Tibial artery (tissue), 4 donors: ENCODE results near the gene ELN.

Experiments used
- DNase-seq, 2 donors: peaks; one replicate each; pipeline ENCODE4 v3.0.0-alpha.2; 2019
- H3K27ac ChIP-seq, 2 donors: fragments of 200-600 bp; sonication (generic) in 1 of 2; 1 replicate in 1 of 2; 2 replicates in 1 of 2; pipeline ENCODE4 v1.5.1; 2018 to 2019; ENCODE audit warnings: mild to moderate bottlenecking in 1 of 2
- H3K27me3 ChIP-seq, 2 donors: fragments of 200-600 bp; sonication (generic) in 1 of 2; one replicate each; pipeline versions ENCODE4 v1.5.1 to v1.6.0; 2016 to 2019
- H3K36me3 ChIP-seq, 3 donors: fragments of 200-600 bp; sonication (generic) in 2 of 3; one replicate each; pipeline ENCODE4 v1.5.1; 2016 to 2019; ENCODE audit warnings: mild to moderate bottlenecking in 2 of 3
- H3K4me1 ChIP-seq, 4 donors: fragments of 200-600 bp; sonication (generic) in 2 of 4; 1 replicate in 3 of 4; 2 replicates in 1 of 4; pipeline ENCODE4 v1.5.1; 2016 to 2019
- H3K4me3 ChIP-seq, 2 donors: fragments of 200-600 bp; sonication (generic) in 1 of 2; 1 replicate in 1 of 2; 2 replicates in 1 of 2; pipeline ENCODE4 v1.5.1; 2018 to 2019; ENCODE audit warnings: mild to moderate bottlenecking in 2 of 2
- H3K9me3 ChIP-seq, 3 donors: fragments of 200-600 bp; sonication (generic) in 1 of 3; one replicate each; pipeline ENCODE4 v1.5.1; 2016 to 2019
- CTCF ChIP-seq, 2 experiments: fragments of 200-600 bp in 1 of 2; fragments of 450-650 bp in 1 of 2; IDR thresholded peaks; one replicate each; pipeline ENCODE4 v1.5.1; 2017 to 2019; ENCODE audit warnings: antibody characterized with exemption in 2 of 2, mild to moderate bottlenecking in 1 of 2, moderate library complexity in 1 of 2
- intact Hi-C: fragments of 100-400 bp; cut with DNase I; formaldehyde crosslinking; loops from one replicate; pipeline ENCODE4 v1.15.0; 2023; ENCODE audit warnings: low total_unique reads

ELN gene

GRCh38 chr7:74028321-74028838 is 407 bp downstream of the ELN start:
- intact Hi-C loops = loop anchor here (2.0 kb wide), 1 partner anchor 134 kb away; no protein-coding TSS in a partner anchor
- Histone ChIP-seq H3K4me1 (peaks cover 3 to 89% (median 69%) of the 10 kb centered on the region in 4 donors), H3K27ac (peak overlapping the region; percentile 98), H3K9me3 (no peaks in the 10 kb centered on the region), H3K27me3 (no peaks in the 10 kb centered on the region), H3K36me3 (peaks cover 0 to 8% (median 0%) of the 10 kb centered on the region in 3 donors), H3K4me3 (peak overlapping the region; percentile 80 to 93)
- no peak for TF ChIP-seq CTCF (IDR thresholded peaks at IDR 0.05)
- DNase-seq = no peak

GRCh38 chr7:74029089-74029785 is 1.3 kb downstream of the ELN start:
- H3K27ac ChIP-seq = peak overlapping the region; percentile 98
- H3K4me3 ChIP-seq = peak overlapping the region; percentile 80 to 93
- peaks cover 3 to 87% (median 69%) of the 10 kb centered on the region in 4 donors for H3K4me1 ChIP-seq
- intact Hi-C loops = loop anchor here (2.0 kb wide), 1 partner anchor 134 kb away; no protein-coding TSS in a partner anchor
- no peaks in the 10 kb centered on the region for H3K27me3 ChIP-seq
- peak in 1 of 2 donors; percentile 55 for DNase-seq
- H3K36me3 ChIP-seq = peaks cover 0 to 8% (median under 1%) of the 10 kb centered on the region in 3 donors
- H3K9me3 ChIP-seq = no peaks in the 10 kb centered on the region
- TF ChIP-seq CTCF (IDR thresholded peaks at IDR 0.05) = no peak

- Histone ChIP-seq H3K27me3 (no peaks in the 10 kb centered on the region), H3K9me3 (no peaks in the 10 kb centered on the region), H3K4me3 (peak overlapping the region; percentile 80 to 93), H3K4me1 (peaks cover 3 to 87% (median 69%) of the 10 kb centered on the region in 4 donors), H3K36me3 (peaks cover 5 to 11% (median 8%) of the 10 kb centered on the region in 3 donors), H3K27ac (peak overlapping the region; percentile 98)
- DNase-seq = no peak
- no peak for TF ChIP-seq CTCF (IDR thresholded peaks at IDR 0.05)
- intact Hi-C loops = loop anchor here (2.0 to 10.0 kb wide), 2 partner anchors 135 to 285 kb away; no protein-coding TSS in a partner anchor
Measured at GRCh38 chr7:74029991-74030415, 2.0 kb downstream of the ELN start.

GRCh38 chr7:74030861-74031260 is 2.9 kb downstream of the ELN start:
- H3K4me1 ChIP-seq = peaks cover 2 to 80% (median 69%) of the 10 kb centered on the region in 4 donors
- intact Hi-C loops = loop anchor here (10.0 kb wide), 1 partner anchor 286 kb away; no protein-coding TSS in a partner anchor
- peak overlapping the region; percentile 80 to 93 for H3K4me3 ChIP-seq
- DNase-seq = no peak
- H3K27ac ChIP-seq = peak overlapping the region; percentile 98
- peaks cover 14 to 20% (median 16%) of the 10 kb centered on the region in 3 donors for H3K36me3 ChIP-seq
- H3K27me3 ChIP-seq = no peaks in the 10 kb centered on the region
- H3K9me3 ChIP-seq = no peaks in the 10 kb centered on the region
- no peak for TF ChIP-seq CTCF (IDR thresholded peaks at IDR 0.05)

GRCh38 chr7:74031403-74032190 is 3.6 kb downstream of the ELN start:
- intact Hi-C loops = loop anchor here (10.0 kb wide), 1 partner anchor 287 kb away; no protein-coding TSS in a partner anchor

More at GRCh38 chr7:74031403-74032190, 3.6 kb downstream of the ELN start:
- TF ChIP-seq CTCF (IDR thresholded peaks at IDR 0.05) = no peak
- Histone ChIP-seq H3K36me3 (peaks cover 21 to 27% (median 23%) of the 10 kb centered on the region in 3 donors), H3K27me3 (no peaks in the 10 kb centered on the region), H3K4me3 (peak overlapping the region; percentile 80 to 93), H3K9me3 (no peaks in the 10 kb centered on the region), H3K4me1 (peaks cover 0 to 80% (median 68%) of the 10 kb centered on the region in 4 donors), H3K27ac (peak overlapping the region; percentile 98)
- no peak for DNase-seq
